HG02763 (cell line): ENCODE results near the gene NAT14.

Source experiments
- ATAC-seq: cut with Tn5 transposase; IDR thresholded peaks from one replicate; pipeline ENCODE4 v1.9.1; 2021; ENCODE audit warnings: mild to moderate bottlenecking, moderate library complexity; ENCODE audit not compliant: unreplicated experiment

The NAT14 gene

GRCh38 chr19:55498246-55498840, 13.4 kb downstream of the NAT14 start:
- no peak for ATAC-seq

- ATAC-seq = no peak
Measured at GRCh38 chr19:55500368-55500952, 15.5 kb downstream of the NAT14 start.

GRCh38 chr19:55502197-55502952, 17.4 kb downstream of the NAT14 start:
- no peak for ATAC-seq

GRCh38 chr19:55503157-55503501, 18.1 kb downstream of the NAT14 start:
- no peak for ATAC-seq

- peak; percentile 89 for ATAC-seq
Measured at GRCh38 chr19:55503502-55504251, 18.7 kb downstream of the NAT14 start.

GRCh38 chr19:55504252-55504603, 19.2 kb downstream of the NAT14 start:
- no peak for ATAC-seq

- no peak for ATAC-seq
Measured at GRCh38 chr19:55504981-55505380, 20.0 kb downstream of the NAT14 start.

- no peak for ATAC-seq
Measured at GRCh38 chr19:55508120-55508519, 23.1 kb downstream of the NAT14 start.

- ATAC-seq = peak; percentile 98
Measured at GRCh38 chr19:55516878-55517620, 32.1 kb downstream of the NAT14 start.

GRCh38 chr19:55519451-55520311, 34.7 kb downstream of the NAT14 start:
- ATAC-seq = no peak

GRCh38 chr19:55520691-55521292, 35.8 kb downstream of the NAT14 start:
- ATAC-seq = no peak

- no peak for ATAC-seq
Measured at GRCh38 chr19:55525289-55526101, 40.5 kb downstream of the NAT14 start.

- ATAC-seq = no peak
Measured at GRCh38 chr19:55526216-55527196, 41.5 kb downstream of the NAT14 start.

GRCh38 chr19:55527197-55528029, 42.4 kb downstream of the NAT14 start:
- no peak for ATAC-seq

GRCh38 chr19:55528030-55528803, 43.2 kb downstream of the NAT14 start:
- no peak for ATAC-seq

GRCh38 chr19:55529636-55530234, 44.7 kb downstream of the NAT14 start:
- no peak for ATAC-seq
